ENCODE results near the gene ATP8B2. TPM values are rescaled to one million over a fixed set of nuclear protein-coding genes. Genes with fewer than 3 reads are reported as not detected.
"Not testable (repeated sequence)": the region's sequence is repeated elsewhere in the genome, so short reads cannot be mapped to it uniquely, and the experiment has no call there.

ATP8B2 gene
- total RNA-seq, 1 donor, result 231 TPM

DNA sequence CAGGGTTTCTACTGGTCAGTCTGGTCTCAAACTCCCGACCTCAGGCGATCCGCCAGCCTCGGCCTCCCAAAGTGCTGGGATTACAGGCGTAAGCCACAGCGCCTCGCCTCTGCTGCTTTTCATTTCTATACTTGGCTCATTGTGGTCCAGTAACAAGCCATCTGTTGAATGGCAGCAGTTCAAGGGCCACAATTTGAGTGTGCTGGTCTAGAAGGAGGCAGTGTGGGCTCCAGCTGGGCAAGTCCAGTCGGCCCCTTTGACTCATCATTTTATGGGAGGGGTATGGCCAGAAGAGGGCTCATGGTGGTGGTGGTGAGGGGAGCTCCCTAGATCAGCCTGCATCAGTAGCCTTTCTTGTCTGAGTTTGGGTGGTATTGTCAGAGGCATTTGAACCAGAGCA lies 33.2 kb downstream of the ATP8B2 start:
- TF ChIP-seq, protein P1, sequence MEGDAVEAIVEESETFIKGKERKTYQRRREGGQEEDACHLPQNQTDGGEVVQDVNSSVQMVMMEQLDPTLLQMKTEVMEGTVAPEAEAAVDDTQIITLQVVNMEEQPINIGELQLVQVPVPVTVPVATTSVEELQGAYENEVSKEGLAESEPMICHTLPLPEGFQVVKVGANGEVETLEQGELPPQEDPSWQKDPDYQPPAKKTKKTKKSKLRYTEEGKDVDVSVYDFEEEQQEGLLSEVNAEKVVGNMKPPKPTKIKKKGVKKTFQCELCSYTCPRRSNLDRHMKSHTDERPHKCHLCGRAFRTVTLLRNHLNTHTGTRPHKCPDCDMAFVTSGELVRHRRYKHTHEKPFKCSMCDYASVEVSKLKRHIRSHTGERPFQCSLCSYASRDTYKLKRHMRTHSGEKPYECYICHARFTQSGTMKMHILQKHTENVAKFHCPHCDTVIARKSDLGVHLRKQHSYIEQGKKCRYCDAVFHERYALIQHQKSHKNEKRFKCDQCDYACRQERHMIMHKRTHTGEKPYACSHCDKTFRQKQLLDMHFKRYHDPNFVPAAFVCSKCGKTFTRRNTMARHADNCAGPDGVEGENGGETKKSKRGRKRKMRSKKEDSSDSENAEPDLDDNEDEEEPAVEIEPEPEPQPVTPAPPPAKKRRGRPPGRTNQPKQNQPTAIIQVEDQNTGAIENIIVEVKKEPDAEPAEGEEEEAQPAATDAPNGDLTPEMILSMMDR (IDR thresholded peaks at IDR 0.05; ENCODE audit: insufficient read depth, low read length), result no peak
- no peak for DNase-seq (ENCODE audit: low read depth)
- H3K4me3 ChIP-seq (ENCODE audit: low read depth, low read length), result no peak overlapping the region

DNA sequence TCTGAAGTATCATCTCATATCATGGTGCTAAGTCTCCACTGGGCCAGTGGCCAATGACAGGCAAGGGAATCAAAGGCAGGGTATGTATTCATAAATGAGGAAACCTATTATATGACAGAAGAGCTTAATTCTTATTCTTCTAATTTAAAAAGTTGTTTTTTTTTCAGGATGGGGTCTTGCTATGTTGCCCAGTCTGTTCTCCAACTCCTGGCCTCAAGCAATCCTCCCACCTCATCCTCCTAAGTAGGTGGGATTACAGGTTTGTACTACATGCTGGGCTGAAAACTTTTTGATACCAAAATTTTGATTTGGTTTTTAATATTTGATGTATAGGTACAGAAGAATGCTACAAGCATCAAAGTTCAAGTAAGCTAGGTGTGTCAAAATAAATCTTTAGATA lies 35.0 kb downstream of the ATP8B2 start:
- no peak for DNase-seq (ENCODE audit: low read depth)
- TF ChIP-seq, protein P1 (IDR thresholded peaks at IDR 0.05; ENCODE audit: insufficient read depth, low read length), result no peak
- H3K4me3 ChIP-seq (ENCODE audit: low read depth, low read length), result no peak overlapping the region

DNA sequence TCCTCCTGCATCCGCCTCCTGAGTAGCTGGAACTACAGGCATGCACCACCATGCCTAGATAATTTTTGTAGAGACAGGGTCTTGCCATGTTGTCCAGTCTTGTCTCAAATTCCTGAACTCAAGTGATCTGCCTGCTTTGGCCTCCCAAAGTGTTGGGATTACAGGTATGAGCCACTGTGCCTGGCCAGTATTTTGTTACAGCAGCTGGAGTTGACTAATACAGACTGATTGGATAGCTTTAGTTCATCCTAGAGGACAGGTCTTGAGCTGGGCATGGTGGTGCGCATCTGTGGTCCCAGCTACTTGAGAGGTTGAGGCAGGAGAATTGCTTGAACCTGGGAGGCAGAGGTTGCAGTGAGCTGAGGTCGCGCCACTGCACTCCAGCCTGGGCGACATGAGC lies 35.6 kb downstream of the ATP8B2 start:
- H3K4me3 ChIP-seq (ENCODE audit: low read depth, low read length); DNase-seq (ENCODE audit: low read depth): not testable (repeated sequence)

DNA sequence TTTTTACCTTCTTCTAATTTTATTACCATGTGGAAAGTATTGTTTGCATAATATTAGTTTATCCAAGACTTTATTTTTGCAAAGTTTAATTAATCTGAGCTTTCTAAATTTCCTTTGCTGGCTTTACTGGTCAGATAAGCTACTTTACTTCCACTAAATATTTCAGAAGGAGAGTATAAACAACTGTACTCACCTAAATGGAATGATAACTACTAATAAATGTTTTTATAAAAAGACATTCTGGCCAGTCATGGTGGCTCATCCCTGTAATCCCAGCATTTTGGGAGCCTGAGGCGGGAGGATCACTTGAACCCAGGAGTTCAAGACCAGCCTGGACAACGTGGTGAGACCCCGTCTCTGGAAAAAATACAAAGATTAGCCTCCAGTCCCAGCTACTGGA lies 36.0 kb downstream of the ATP8B2 start:
- no peak overlapping the region for H3K4me3 ChIP-seq (ENCODE audit: low read depth, low read length)
- DNase-seq (ENCODE audit: low read depth), result no peak
- TF ChIP-seq, protein P1 (IDR thresholded peaks at IDR 0.05; ENCODE audit: insufficient read depth, low read length), result no peak

DNA sequence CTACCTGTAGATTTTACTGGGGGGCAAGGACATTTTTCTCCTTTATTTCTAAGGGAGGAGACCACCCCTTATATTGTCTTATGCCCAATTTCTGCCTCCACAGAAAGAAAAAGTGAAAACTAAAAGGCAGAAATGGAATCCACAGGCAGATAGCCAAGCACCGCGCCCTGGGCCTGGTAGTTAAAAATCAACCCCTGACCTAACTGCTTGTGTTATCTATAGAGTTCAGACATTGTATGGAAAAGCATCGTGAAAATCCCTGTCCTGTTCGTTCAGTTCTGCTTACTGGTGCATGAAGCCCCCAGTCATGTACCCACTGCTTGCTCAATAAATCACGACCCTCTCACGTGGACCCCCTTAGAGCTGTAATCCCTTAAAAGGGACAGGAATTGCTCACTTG lies 46.1 kb downstream of the ATP8B2 start:
- TF ChIP-seq, protein P1 (IDR thresholded peaks at IDR 0.05; ENCODE audit: insufficient read depth, low read length), result no peak
- no peak overlapping the region for H3K4me3 ChIP-seq (ENCODE audit: low read depth, low read length)
- no peak for DNase-seq (ENCODE audit: low read depth)

DNA sequence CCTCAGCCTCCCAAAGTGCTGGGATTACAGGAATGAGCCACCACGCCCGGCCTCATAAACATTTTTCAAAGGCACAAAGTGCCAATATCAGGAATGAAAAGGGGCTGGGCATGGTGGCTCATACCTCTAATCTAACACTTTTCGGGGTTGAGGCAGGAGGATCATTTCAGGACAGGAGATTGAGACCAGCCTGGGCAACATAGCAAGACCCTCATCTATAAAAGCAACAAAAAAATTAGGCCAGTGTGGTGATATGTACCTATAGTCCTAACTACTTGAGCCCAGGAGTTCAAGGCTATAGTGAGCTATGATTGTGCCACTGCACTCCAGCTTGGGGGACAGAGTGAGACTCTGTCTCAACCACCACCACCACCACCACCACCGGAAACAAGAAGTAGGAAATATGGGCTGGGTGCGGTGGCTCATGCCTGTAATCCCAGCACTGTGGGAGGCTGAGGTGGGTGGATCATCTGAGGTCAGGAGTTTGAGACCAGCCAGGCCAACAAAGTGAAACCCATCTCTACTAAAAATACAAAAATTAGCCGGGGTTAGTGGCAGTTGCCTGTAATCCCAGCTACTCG lies 48.5 kb downstream of the ATP8B2 start:
- DNase-seq (ENCODE audit: low read depth), result not testable (repeated sequence)

DNA sequence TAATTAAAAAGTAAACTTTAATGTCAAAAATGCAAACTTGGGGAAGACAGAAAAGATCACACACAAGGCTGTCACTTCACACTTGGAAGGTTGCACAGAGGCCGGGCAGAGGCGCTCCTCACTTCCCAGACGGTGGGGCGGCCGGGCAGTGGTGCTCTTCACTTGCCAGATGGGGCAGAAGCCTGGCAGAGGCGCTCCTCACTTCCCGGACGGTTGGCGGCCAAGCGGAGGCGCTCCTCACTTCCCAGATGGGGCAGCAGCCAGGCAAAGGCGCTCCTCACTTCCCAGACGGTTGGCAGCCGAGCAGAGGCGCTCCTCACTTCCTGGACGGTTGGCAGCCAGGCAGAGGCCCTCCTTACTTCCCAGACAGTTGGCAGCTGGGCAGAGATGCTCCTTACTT lies 54.0 kb downstream of the ATP8B2 start:
- DNase-seq (ENCODE audit: low read depth), result no peak
- H3K4me3 ChIP-seq (ENCODE audit: low read depth, low read length), result no peak overlapping the region
- TF ChIP-seq, protein P1 (IDR thresholded peaks at IDR 0.05; ENCODE audit: insufficient read depth, low read length), result no peak

More for the DNA sequence above, 48.5 kb downstream of the ATP8B2 start:
- not testable (repeated sequence) for H3K4me3 ChIP-seq (ENCODE audit: low read depth, low read length)

DNA sequence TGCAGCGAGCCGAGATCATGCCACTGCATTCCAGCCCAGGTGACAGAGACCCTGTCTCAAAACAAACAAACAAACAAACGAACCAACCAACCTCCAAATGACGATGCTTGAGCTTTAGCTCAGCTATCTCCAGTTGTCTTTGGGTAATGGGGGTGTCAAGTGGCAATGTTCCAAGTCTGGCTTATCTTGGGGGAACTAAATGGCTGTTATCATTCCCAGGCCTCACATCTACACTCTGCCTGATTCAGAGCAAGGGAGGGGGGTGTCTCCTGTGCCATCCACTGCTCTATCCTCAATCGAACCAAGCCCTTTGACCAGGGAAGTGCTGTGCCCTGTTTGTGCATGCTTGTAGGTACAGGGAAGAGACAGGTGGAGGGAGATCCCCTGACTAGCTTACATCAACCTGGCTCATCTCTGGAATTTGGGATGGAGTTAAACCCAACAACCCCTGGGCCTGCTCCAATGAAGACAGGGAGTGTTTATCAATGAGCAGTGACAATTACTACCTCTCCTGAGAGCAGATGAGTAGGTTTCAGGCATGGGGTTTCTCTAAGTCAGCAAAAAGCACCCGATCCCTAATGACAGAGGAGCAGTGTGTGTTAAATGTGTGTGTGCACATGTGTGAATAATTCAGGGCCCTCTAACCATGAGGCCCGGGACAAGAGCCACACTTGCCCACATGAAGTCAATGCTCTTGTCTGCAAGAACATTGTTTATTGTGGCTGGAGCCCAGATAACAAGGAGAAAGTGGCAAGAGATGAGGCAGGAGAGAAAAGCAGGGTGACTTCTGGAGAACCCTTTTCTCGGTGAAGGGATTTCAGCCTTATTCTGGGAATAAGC lies 59.5 kb downstream of the ATP8B2 start:
- H3K4me3 ChIP-seq (ENCODE audit: low read depth, low read length), result no peak overlapping the region
- no peak for DNase-seq (ENCODE audit: low read depth)
- TF ChIP-seq, protein P1 (IDR thresholded peaks at IDR 0.05; ENCODE audit: insufficient read depth, low read length), result no peak

Measured in fibroblast of the aortic adventitia (primary cell).